NOMO-1 treated with DMSO at 0.1 percent for 48 hours (cell line): Measurements from ENCODE around the gene CACNA1C.

Experiments used
- DNase-seq: peaks from one replicate; lab custom pipeline; 2025; ENCODE audit not compliant: unreplicated experiment; lab: John Stamatoyannopoulos, UW

Gene CACNA1C

GRCh38 chr12:2311020-2311778 lies 258.4 kb downstream of the CACNA1C start:
- no peak for DNase-seq

GRCh38 chr12:2312175-2312574 lies 259.4 kb downstream of the CACNA1C start:
- no peak for DNase-seq

- DNase-seq: no peak
These were observed 260.0 kb downstream of the CACNA1C start for GRCh38 chr12:2312770-2313169.

GRCh38 chr12:2314492-2314891 lies 261.7 kb downstream of the CACNA1C start:
- no peak for DNase-seq

DNA sequence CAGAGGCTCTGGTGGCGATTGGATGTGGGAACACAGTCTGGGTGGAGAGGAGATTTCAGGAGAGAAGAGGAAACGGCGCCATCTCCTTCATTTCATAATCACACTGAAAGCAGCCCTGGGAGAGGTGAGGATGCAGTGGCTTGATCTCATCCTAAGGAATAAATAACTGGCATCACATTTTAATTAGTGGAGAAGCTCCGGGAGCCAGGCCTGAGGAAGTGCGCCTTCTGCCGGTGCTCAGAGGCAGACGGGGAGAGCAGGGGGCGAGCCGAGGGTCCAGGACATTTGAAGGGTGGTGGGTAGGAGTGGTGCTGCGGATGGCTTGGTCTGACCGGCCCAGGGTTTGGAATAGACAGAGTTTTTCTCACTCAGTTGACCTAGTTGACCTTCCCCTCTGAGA lies 265.0 kb downstream of the CACNA1C start:
- no peak for DNase-seq

GRCh38 chr12:2318286-2318685 lies 265.5 kb downstream of the CACNA1C start:
- DNase-seq: no peak

GRCh38 chr12:2319136-2319535 lies 266.3 kb downstream of the CACNA1C start:
- no peak for DNase-seq

DNA sequence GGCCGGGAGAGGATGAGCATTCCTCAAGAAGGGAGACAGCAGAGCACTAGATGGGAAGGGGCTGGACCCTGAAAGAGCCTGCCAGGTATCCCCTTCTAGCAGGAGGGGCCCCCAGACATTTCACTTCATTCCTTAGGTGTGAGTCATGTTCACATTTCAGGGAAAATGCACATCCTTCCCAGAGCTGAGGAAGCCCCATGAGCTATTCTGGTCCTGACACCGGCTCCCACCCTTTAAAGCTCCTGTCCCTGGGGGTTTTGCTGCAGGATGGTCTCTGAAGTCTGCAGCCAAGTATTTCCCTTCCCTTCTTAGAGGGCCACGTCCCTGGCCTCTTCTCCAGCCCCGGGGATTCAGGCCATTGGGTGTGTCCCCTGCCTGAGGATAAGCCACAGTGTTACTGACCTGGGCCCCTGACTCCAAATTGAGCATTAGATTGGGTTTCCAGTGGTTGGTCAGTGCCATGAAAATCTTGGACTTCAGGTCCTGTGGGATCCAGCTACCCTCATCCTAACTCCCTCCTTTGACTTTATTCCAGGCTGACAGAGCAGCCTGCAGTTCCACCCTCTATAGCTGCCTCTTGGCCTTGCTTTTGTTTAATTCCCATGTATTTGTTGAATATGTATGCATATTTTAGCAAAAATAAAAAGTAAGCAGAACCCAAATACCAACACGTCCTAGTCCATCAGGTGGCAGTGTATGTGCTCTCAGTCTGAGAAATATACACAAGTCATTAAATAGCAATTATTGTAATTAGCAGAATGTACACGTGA lies 267.1 kb downstream of the CACNA1C start:
- DNase-seq: no peak

DNA sequence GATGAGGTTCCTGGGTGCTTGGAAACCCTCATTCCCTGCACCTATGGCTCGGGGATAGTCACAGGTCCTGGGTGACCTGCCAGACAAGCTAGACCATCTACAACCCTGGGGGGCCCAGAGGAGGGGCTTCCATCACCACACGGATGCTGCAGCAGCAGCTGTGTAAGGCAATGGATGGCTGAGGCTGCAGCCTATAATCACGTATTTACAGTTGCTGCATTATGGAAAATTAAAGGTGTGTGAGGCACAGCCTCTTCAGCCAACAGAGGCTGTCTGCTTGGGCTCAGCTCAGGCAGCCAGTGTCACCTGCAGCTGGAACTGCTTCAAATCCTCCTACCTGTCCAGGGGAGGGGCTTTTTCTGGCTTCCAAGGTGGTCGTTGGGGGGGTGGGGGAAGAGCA lies 268.1 kb downstream of the CACNA1C start:
- no peak for DNase-seq

DNA sequence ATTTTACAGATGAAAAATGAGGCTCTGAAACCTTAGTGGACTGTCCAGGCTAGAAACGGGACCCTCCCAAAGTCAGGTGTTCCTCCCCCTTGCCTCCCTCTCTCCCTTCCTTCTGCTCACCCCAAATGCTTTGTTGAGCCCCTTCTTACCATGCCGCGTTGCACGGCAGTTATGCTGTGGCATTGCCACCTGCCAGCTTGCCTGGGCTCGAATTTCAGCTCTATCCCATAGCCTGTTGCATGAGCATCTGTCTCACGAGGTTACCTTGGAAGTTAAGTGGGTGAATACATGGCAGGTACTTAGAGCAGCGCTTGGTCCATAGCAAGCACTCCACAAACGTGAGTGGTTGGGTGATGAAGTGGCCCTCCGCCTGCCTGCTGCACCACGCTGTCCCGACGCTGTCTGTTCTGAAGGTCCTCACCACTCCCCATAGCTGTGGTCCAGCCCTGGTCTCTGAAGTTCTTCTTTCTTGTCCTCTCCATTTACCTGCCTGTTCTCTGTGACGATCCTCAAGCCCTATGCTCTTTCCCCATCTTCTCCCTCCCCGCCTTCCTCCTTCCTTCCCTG lies 269.9 kb downstream of the CACNA1C start:
- no peak for DNase-seq

DNA sequence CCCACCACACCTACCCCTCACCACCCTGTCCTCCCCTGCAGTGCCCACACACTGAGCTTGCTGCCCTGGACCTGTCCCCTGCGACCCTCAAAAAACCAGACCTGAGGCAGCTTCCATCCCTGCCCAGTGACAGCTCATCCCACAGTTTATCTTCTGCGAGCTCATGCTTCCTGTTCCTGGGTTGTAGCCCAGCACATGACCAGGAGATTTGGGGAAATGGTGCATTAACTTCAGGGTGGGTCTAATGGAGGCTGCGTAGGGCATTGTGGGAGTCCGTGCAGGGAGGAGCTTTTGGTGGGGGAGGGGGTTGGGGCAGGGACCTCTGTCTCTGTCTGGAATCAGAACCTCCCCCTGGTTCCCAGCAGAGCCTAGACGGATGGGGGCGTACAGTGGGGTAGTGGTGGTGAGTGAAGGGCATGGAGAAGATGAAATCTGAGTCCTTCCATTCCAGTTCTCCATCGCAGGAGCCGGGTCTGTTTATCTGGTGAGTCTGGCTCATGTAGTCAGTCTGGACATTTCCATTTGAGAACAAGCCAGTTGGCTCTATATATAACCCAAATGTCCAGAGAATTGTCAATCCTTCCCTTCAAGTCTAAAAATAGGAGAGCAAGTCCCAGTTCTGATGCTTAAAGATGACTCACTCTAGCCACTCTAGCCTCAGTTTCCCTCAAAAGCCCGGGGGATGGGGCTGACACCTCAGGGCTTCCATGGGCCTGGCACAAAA lies 270.9 kb downstream of the CACNA1C start:
- no peak for DNase-seq

GRCh38 chr12:2324387-2324786 lies 271.6 kb downstream of the CACNA1C start:
- no peak for DNase-seq

DNA sequence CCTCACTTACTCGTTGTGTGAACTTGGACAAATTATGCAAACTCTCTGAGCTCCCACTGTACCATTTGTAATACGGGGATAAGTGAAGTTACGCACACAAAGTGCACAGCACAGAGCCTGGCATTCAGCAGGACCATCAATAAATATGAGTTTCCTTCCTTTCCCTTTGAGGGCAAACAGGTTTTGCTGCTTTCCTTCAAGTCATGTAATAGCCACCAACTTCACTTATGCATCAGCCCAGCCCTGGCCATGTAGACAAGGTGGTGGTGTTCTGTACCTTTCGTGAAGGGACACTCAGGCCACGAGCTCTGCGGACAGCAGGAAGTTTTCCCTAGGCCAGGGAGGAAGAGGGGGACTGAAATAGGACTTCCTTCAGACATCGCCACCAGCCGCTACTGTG lies 272.7 kb downstream of the CACNA1C start:
- no peak for DNase-seq

DNA sequence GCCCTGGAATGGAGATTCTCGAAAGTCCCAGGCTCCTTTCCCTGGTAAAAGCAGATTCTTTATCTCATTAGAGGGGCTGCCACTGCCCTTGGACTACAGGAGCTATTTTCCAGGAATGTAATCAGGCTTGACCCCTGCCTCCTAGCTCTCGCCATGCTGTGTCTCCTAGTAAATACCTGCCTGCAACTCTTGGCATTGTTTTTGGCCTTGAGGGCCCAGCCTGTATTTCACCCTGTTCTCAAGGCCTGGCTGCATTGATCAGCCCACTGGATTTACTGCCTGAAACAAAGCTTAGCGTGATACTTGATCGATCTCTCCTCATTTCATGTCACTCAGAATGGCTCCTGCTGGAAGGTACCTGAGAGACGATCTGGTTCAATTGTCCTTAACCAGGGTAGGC lies 273.7 kb downstream of the CACNA1C start:
- no peak for DNase-seq

GRCh38 chr12:2328661-2329060 lies 275.9 kb downstream of the CACNA1C start:
- DNase-seq: no peak

DNA sequence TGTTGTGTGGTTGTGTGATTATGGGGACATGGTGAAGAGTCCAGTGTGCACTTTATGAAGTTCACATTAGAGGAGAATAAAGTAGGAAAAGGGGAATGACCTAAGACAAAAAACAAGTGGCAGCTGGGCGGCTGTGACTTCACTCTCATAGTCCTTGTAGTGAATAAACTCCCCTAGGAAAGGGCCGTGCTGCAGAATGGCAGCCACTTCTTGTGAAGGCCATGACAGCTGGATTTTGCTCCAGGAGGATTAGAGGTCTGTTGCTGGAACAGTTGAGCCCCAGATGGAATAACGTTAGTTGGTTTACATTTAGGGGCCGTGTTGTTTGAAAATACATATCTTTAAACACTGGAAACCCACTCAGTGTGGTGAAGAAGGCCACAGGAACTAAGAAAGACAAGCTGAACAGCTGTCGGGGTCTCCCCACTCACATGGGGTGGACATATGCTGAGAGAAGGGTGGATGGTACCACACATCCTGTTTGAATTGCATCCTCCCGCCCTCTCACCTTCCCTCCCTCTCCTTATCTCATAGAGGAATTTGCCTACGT lies 276.9 kb downstream of the CACNA1C start:
- no peak for DNase-seq

DNA sequence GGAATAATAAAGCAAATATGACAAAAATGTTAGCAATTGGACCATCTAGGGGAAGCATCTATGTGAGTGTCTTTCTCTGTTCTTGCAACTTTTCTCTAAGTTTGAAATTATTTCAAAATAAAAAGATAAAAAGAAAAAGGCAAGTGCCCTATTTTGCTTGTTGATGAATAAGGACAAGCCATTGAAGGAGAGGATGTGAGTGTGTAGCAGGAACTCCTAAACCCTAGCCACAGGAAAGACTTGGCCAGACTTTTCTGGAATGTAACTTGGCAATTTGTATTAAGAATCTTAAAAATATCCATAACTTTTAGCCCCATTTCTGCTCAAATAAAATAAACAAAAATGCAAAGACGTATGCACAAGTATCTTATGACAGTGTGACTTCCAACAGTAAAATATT lies 279.4 kb downstream of the CACNA1C start:
- no peak for DNase-seq

DNA sequence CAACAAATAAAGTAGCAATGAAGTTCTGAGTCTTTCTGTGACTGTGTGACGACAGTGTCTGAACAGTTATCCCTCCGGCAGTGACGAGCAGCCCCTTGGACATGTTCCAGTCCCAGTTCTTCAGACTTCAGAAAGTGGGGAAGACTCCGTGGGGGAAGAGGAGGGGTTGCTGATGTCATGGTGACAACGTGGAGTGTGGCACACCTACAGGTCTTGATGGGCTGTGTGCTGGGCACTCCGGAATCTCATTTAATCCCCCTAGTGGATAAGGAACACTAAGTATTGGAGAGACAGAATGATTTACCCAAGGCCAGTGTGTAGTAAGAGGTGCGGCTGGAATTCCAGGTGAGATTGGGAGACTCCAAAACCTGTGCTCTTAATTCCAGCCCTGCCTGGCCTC lies 280.2 kb downstream of the CACNA1C start:
- no peak for DNase-seq

DNA sequence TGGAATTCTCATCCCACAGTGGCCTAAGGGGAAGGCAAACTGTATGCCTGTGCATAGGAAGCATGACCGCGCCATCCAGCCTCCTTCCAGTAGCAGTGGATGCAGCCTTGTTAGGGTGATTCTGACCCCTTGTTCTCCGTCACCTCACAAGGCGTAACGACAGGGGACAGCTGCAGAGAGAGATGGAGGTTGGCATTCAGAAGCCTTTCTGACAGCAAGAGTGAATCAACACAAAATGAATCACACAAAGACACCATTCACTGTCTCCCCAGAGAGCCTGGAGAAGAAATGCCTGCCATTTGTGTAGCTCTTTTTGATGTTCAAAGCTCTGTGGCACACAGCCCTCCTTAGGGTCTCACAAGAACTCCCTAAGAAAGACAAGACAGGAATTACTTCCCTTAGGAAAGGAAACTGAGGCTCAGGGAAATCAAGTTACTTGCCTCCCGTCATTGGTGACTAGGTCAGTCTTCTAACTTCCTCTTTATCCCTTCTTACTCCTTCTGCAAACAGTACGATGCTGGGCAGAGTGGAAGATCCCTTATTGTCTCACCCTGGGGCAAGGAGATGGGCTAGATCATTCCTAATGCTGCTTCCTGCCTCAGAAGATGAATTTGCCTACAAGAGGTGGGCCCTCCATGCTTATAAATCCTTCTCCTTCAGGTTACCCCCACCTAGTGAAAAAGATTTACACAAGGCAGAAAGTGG lies 280.9 kb downstream of the CACNA1C start:
- DNase-seq: peak; percentile 33

DNA sequence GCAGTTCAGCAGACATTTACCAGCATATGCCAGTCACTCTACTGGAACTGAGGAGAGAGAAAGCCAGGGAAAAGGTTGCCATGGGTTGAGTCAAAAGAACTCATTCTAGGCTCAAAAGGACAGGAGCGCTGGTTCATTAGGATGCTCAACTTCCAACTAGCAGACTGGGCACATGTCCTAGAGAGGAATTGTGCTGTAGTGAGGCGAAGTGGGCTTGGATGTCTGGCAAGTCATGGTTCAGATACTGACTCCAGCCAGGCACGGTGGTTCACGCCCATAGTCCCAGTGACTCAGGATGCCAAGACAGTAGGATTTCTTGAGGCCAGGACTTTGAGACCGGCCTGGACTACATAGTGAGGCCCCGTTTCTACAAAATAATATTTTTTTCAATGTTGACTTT lies 281.5 kb downstream of the CACNA1C start:
- DNase-seq: no peak

DNA sequence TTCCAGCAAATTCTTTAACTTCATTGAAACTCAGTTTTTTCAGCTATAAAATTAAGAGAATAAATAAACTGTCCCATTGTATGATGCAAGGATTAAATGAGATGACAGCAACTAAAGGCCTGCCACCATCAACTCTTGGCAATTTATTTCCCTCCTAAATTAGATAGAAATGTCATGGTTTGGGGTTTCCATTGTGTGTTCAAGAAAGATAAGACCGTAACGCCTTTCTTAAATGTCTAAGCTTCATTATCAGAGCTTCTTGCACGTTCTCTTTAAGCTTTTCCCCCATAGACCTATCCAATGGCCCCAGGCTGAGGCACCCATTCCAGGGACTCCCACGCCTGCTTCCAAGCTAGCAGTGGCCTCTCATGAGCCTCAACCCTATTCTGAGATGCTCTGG lies 281.9 kb downstream of the CACNA1C start:
- DNase-seq: no peak
